GM19035 (cell line): ENCODE measurements around the gene GPR107.

Experiments used
- ATAC-seq: cut with Tn5 transposase; IDR thresholded peaks from one replicate; pipeline ENCODE4 v1.9.1; 2021; ENCODE audit not compliant: unreplicated experiment

Gene GPR107

GRCh38 chr9:130107234-130107861 lies 53.6 kb downstream of the GPR107 start:
- no peak for ATAC-seq

DNA sequence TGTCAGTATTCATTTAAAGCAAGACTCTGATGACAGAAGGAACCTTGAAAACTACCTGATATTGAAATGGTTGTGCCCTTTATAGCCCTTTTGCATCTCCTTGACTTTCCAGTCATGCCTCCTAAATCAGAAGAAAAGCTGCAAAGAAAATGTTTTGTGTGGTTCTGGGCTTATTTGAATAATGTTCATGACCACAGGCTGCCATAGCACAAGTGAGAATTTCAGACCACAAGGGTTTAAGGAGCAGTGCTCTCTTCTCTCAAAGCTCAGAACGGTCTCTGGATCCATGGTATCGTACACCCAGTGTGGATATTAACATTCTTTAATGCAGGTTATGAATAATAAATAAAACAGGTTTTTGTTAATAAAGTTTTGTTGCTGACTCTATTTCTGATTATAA lies 54.2 kb downstream of the GPR107 start:
- no peak for ATAC-seq

- ATAC-seq = no peak
These were observed 56.5 kb downstream of the GPR107 start for GRCh38 chr9:130110166-130110565.

DNA sequence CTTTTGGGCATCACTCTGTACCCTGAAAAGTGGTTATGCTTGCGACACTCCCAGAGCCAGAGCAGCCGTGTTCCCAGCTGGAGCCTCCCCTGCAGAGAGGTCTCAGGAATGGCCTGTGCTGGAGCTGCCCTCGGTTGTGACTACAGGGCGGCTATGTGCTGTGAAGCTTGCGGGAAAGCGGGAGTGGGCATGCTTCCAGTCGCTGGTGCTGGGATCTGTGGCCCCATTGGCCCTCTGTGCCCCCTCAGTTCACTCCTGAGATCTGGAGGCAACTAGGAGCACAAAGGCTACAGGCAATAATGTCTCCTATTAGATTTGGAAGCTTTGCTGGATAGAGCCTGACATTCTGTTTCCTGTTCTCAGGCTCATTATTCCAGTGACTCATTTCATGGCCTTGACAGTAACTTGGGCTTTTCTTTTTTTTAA lies 56.9 kb downstream of the GPR107 start:
- no peak for ATAC-seq

DNA sequence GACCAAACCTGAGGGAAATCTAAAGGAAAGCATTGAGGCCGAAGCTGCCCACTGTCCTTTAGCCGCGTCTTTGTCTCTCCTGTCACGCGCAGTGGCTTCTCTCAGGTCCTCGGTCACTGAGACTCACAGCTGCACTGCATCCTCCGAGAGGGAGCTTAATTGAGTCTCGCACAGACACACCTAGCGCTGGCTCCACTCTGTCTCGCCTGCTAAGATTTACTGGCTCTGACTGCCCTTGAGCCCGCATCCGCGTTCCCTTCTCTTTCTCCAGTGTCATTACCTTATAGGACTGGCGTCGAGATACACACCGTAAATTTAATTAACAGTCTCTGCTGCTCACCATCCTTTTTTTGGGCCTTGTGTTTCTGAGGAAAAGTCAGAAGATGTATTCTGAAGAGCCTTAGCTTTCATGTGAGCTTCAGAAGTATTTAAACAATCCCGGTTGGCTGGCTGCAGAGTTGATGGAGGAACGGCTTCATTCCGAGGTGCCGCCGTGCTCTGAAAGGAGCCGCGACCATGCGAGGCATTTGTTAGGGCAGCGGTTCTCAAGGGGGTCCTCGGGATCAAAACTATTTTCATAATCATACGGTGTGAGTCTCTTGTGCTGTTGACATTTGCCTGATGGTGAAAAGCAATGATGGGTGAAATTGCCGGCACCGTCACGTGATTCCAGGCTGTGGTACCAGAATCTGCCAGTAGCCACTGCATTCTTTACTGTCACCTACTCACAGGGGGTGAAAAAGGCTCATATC lies 58.3 kb downstream of the GPR107 start:
- no peak for ATAC-seq

DNA sequence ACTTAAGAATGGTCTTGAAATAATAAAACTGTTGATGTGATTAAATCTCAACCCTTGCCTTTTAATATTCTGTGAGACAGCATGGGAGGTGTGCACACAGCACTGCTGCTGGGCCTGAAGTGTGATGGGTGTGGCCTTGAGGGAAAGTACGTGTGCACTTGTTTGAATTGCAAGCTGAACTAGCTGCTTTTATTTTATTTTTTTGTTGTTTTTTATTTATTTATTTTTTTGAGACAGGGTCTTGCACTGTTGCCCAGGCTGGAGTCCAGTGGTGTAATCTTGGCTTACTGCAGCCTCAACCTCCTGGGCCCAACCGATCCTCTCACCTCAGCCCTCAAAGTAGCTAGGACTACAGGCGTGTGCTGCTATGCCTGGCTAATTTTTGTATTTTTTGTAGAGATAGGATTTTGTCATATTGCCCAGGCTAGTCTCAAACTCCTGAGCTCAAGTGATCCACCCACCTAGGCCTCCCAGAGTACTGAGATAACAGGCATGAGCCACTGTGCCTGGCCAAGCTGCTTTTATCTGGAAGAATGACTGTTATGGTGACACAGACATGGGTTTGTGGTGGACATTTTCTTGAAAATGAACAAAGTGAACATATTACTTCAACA lies 58.9 kb downstream of the GPR107 start:
- ATAC-seq = no peak

GRCh38 chr9:130114741-130115140 lies 61.0 kb downstream of the GPR107 start:
- ATAC-seq = no peak

DNA sequence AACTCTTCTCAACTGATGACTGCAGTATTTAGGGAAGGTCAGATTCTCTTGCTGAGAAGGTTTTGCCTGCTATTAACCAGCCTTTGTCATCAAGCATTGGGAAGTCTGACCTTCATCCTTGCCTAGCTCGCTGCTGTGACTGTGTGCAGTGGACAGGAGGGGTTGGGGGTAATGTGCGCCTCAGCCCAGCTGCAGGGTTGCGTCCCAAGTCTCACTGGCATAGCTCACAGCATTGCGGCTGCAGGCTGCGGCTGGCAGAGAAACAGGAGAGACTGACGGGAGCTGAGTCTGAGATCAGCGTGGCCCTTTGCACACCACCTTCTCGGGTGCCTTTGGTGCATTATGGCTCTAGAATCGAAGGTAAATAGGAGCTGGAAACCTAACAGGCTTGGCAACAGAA lies 62.6 kb downstream of the GPR107 start:
- ATAC-seq = no peak

DNA sequence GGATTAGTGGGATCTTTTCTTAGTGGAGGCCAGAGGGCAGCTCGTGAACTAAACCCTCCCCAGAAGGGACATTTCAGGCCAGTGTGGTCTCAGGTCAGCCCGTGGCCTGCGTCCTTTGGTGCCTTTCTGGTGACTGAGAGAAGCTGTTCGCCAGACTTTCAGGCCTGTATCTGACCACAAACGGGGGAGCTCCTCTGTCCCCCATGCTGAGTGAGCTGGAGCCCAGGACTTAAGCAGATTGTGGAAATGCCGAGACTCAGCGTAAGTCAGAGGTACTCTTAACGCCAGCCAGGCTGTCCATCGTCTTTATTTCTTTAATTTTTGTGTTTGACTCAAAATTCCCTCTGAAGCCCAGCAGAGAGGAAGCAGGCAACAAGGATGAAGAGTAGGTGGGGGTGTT lies 63.7 kb downstream of the GPR107 start:
- no peak for ATAC-seq

- no peak for ATAC-seq
These were observed 64.3 kb downstream of the GPR107 start for GRCh38 chr9:130117816-130118632.

DNA sequence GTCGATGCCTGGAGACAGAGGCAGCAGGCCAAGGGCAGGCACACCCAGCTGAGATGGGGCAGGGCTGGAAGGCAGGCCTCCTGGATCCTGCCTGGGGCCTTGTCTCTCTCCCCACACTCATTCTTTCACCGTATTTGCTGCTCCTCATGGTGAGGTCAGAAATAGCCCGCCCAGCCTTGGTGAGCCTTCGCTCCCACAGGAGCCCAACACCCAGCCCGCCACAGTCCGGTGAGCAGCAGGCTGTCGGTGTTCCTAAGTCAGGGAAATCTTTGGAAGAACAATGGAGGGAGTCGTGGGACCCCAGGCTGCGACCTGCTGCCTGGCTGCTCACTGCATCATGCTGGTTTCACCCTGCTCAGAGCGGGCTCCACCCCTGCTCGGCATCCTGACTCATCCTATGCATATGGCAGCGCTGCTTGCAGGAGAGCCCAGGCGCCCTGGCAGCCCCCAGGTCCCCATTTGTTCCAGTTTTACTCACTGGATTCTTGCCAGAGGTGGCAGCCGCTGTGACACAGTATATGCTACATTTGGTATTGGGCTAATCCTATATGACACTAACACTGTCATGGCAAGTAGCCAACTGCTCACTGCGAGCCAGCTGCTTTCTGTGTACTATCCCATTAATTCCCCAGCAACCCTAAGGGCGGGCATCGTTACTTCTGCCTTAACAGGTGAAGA lies 65.3 kb downstream of the GPR107 start:
- ATAC-seq = no peak

- no peak for ATAC-seq
These were observed 66.0 kb downstream of the GPR107 start for GRCh38 chr9:130119519-130120298.

DNA sequence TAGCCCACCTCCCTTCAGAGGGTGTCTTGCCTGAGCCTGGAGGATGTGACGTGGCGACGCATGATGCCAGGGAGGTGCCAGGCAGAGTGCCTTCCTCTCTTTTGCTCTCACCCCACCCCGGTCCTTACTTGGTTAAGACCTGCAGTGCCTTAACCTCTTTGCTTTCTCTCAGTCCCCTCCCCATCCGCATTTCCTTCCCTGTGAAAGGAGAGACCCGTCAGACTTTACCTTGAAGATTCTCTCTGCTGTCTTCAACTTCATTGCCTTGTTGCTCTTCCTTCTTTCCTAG lies 66.5 kb downstream of the GPR107 start:
- ATAC-seq = no peak

- ATAC-seq = no peak
These were observed 67.1 kb downstream of the GPR107 start for GRCh38 chr9:130120832-130121231.

DNA sequence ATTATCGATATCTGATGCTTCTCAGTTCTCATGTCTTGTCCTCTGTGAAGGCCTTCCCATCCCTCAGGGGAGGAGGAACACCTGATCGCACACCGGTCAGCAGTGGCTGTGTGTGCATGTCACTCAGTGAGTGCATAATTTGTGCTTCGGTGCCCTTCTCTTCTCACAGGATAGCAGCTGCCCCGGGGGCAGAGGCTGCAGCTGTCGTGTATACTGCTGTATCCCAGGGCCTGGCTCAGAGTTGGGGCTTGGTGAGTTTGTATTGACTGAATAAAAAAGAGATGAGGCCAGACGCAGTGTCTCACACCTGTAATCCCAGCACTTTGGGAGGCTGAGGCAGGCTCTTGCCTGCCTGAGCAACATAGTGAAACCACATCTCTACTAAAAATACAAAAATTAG lies 68.8 kb downstream of the GPR107 start:
- no peak for ATAC-seq

GRCh38 chr9:130124085-130124860 lies 70.6 kb downstream of the GPR107 start:
- no peak for ATAC-seq

- no peak for ATAC-seq
These were observed 73.2 kb downstream of the GPR107 start for GRCh38 chr9:130126721-130127433.

- ATAC-seq = peak; percentile 64
These were observed 74.5 kb downstream of the GPR107 start for GRCh38 chr9:130128251-130128650.
